MM.1S (cell line): ENCODE measurements around the gene HSD17B14.

Experiments used
- CTCF ChIP-seq: fragments of 300-600 bp; sonication (generic); IDR thresholded peaks from 2 replicates; pipeline ENCODE4 v1.5.1; 2016; ENCODE audit warnings: antibody characterized with exemption, low read length, mixed read lengths
- EZH2phosphoT487 ChIP-seq: fragments of 300-600 bp; sonication (generic); IDR thresholded peaks from 2 replicates; pipeline ENCODE4 v1.6.1; 2018; ENCODE audit warnings: antibody characterized with exemption, low read length

- TF ChIP-seq CTCF (no peak), EZH2phosphoT487 (no peak)
Measured at GRCh38 chr19:48794291-48794690, 42.0 kb downstream of the HSD17B14 start.
